IMR-90 (cell line): ENCODE measurements around the gene BTBD9. TPM values are rescaled to one million over a fixed set of nuclear protein-coding genes. Genes with fewer than 3 reads are reported as not detected.
A peak's percentile ranks its signal among the peaks of the same experiment; 100 is the strongest.

Experiments
- ATAC-seq: fragments of 200-7000 bp; cut with Tn5 transposase; 2 replicates; pipeline ENCODE4 v1.9.1; 2020; ENCODE audit warnings: low read depth, mild to moderate bottlenecking, moderate library complexity
- BruUV-seq: library from RNA; stranded (reverse); fragments of 400-500 nt; replicated peaks from 2 replicates; lab custom pipeline; 2021; lab: Mats Ljungman, UMichigan
- CTCF ChIA-PET: fragments of 300-600 bp; formaldehyde crosslinking; extraction: SDS; loops from one replicate; lab custom pipeline; 2021; ENCODE audit warnings: antibody characterized with exemption; lab: Yijun Ruan, JAX
- POLR2A ChIA-PET: fragments of 300-600 bp; sonication (Branson Sonifier 250); formaldehyde crosslinking; loops from one replicate; lab custom pipeline; 2022; ENCODE audit warnings: antibody characterized with exemption; ENCODE audit not compliant: unreplicated experiment; lab: Charles Lee
- DNase-seq: peaks from one replicate; pipeline ENCODE4 v3.0.0; 2013
- H2AFZ ChIP-seq: replicated peaks from 2 replicates; pipeline ENCODE3; 2013; ENCODE audit warnings: low read length, mild to moderate bottlenecking; ENCODE audit not compliant: poor library complexity
- H2AK5ac ChIP-seq: 2 replicates; pipeline ENCODE4 v1.6.1; 2013; ENCODE audit warnings: low read depth, low read length, inconsistent platforms
- H2AK9ac ChIP-seq: replicated peaks from 2 replicates; pipeline ENCODE3; 2013; ENCODE audit warnings: mild to moderate bottlenecking, low read depth, low read length, moderate library complexity; ENCODE audit not compliant: poor library complexity
- H2BK120ac ChIP-seq: 2 replicates; pipeline ENCODE4 v1.6.1; 2013; ENCODE audit warnings: low read depth, low read length, inconsistent platforms
- H2BK15ac ChIP-seq: 3 replicates; pipeline ENCODE4 v1.6.1; 2013; ENCODE audit warnings: low read depth, low read length, inconsistent platforms
- H2BK20ac ChIP-seq: 2 replicates; pipeline ENCODE4 v1.6.1; 2013; ENCODE audit warnings: low read depth, mild to moderate bottlenecking, inconsistent platforms, low read length, moderate library complexity
- H2BK5ac ChIP-seq: 2 replicates; pipeline ENCODE4 v1.6.1; 2013; ENCODE audit warnings: mild to moderate bottlenecking, low read depth, low read length, inconsistent platforms; ENCODE audit not compliant: poor library complexity, severe bottlenecking
- H3K14ac ChIP-seq: replicated peaks from 2 replicates; pipeline ENCODE4 v1.6.1; 2013; ENCODE audit warnings: low read depth, low read length, inconsistent platforms
- H3K18ac ChIP-seq: 2 replicates; pipeline ENCODE4 v1.6.1; 2013; ENCODE audit warnings: low read depth, low read length, control low read depth
- H3K23ac ChIP-seq: 2 replicates; pipeline ENCODE4 v1.6.1; 2013; ENCODE audit warnings: low read depth, low read length, inconsistent platforms
- H3K27ac ChIP-seq: 2 replicates; pipeline ENCODE4 v1.5.1; 2013; ENCODE audit warnings: mild to moderate bottlenecking, control low read depth, low read length; ENCODE audit not compliant: insufficient read depth
- H3K27me3 ChIP-seq: 2 replicates; pipeline ENCODE4 v1.6.1; 2013; ENCODE audit warnings: low read length; ENCODE audit not compliant: control insufficient read depth, insufficient read depth
- H3K36me3 ChIP-seq: 2 replicates; pipeline ENCODE4 v1.6.1; 2013; ENCODE audit warnings: low read length, mixed read lengths; ENCODE audit not compliant: control insufficient read depth, insufficient read depth
- H3K4ac ChIP-seq: 2 replicates; pipeline ENCODE4 v1.6.1; 2013; ENCODE audit warnings: low read depth, low read length, inconsistent platforms
- H3K4me1 ChIP-seq: 2 replicates; pipeline ENCODE4 v1.6.1; 2013; ENCODE audit warnings: low read length, mixed read lengths; ENCODE audit not compliant: control insufficient read depth, insufficient read depth
- H3K4me2 ChIP-seq: 2 replicates; pipeline ENCODE4 v1.6.1; 2013; ENCODE audit warnings: low read depth, mild to moderate bottlenecking, control low read depth, low read length, moderate library complexity
- H3K4me3 ChIP-seq: 2 replicates; pipeline ENCODE4 v1.5.1; 2013; ENCODE audit warnings: low read depth, mild to moderate bottlenecking, control low read depth, low read length, moderate library complexity; ENCODE audit not compliant: insufficient read depth
- H3K56ac ChIP-seq: 2 replicates; pipeline ENCODE4 v1.6.1; 2013; ENCODE audit warnings: low read length, inconsistent platforms; ENCODE audit not compliant: insufficient read depth; ENCODE audit errors: extremely low read depth
- H3K79me1 ChIP-seq, 2 experiments: 2 replicates each; pipeline ENCODE4 v1.6.1; 2013; ENCODE audit warnings: low read length in 2 of 2, inconsistent platforms in 1 of 2, low read depth in 1 of 2
- H3K9ac ChIP-seq: 2 replicates; pipeline ENCODE4 v1.6.1; 2013; ENCODE audit warnings: low read depth, low read length, control low read depth
- H3K9me1 ChIP-seq: 2 replicates; pipeline ENCODE4 v1.6.1; 2013; ENCODE audit warnings: low read length, inconsistent platforms; ENCODE audit not compliant: insufficient read depth
- H3K9me3 ChIP-seq: 2 replicates; pipeline ENCODE4 v1.6.1; 2013; ENCODE audit warnings: low read length; ENCODE audit not compliant: control insufficient read depth, insufficient read depth
- H4K20me1 ChIP-seq: 2 replicates; pipeline ENCODE4 v1.6.1; 2013; ENCODE audit warnings: low read length, inconsistent platforms; ENCODE audit not compliant: insufficient read depth
- H4K5ac ChIP-seq: 2 replicates; pipeline ENCODE4 v1.6.1; 2013; ENCODE audit warnings: mild to moderate bottlenecking, low read depth, low read length, control low read depth
- H4K8ac ChIP-seq, 2 experiments: 2 replicates each; pipeline ENCODE4 v1.6.1; 2013; ENCODE audit warnings: low read depth in 2 of 2, low read length in 2 of 2, control low read depth in 1 of 2, inconsistent platforms in 1 of 2
- H4K91ac ChIP-seq: 2 replicates; pipeline ENCODE4 v1.6.1; 2013; ENCODE audit warnings: low read depth, low read length, inconsistent platforms; ENCODE audit not compliant: insufficient read depth
- BHLHE40 ChIP-seq: fragments of 150-350 bp; IDR thresholded peaks from 2 replicates; pipeline ENCODE4 v1.6.1; 2016; ENCODE audit warnings: mild to moderate bottlenecking, low read depth, low read length
- CHD1 ChIP-seq: IDR thresholded peaks from 2 replicates; pipeline ENCODE4 v1.6.1; 2012; ENCODE audit warnings: low read depth, low read length, improper control_type of control experiment
- ELK1 ChIP-seq: fragments of 150-350 bp; IDR thresholded peaks from 2 replicates; pipeline ENCODE4 v1.6.1; 2016; ENCODE audit warnings: low read depth, mild to moderate bottlenecking, low read length, moderate library complexity, borderline replicate concordance
- MAFK ChIP-seq: IDR thresholded peaks from 2 replicates; pipeline ENCODE4 v1.6.1; 2012; ENCODE audit warnings: low read depth, low read length, improper control_type of control experiment
- MAZ ChIP-seq: IDR thresholded peaks from 2 replicates; pipeline ENCODE4 v1.6.1; 2012; ENCODE audit warnings: low read depth, mild to moderate bottlenecking, low read length, improper control_type of control experiment, moderate library complexity, borderline replicate concordance
- MXI1 ChIP-seq: IDR thresholded peaks from 2 replicates; pipeline ENCODE4 v1.6.1; 2012; ENCODE audit warnings: low read depth, mild to moderate bottlenecking, low read length, moderate library complexity, borderline replicate concordance
- NFE2L2 ChIP-seq: fragments of 150-350 bp; IDR thresholded peaks from 2 replicates; pipeline ENCODE4 v1.6.1; 2016; ENCODE audit warnings: low read depth, mild to moderate bottlenecking, low read length
- POLR2A ChIP-seq: IDR thresholded peaks from 2 replicates; pipeline ENCODE4 v1.6.1; 2012; ENCODE audit warnings: mild to moderate bottlenecking, low read depth, low read length
- RAD21 ChIP-seq: IDR thresholded peaks from 2 replicates; pipeline ENCODE4 v1.6.1; 2012; ENCODE audit warnings: low read length, improper control_type of control experiment
- RCOR1 ChIP-seq: IDR thresholded peaks from 2 replicates; pipeline ENCODE4 v1.6.1; 2012; ENCODE audit warnings: mild to moderate bottlenecking, low read length, improper control_type of control experiment; ENCODE audit not compliant: insufficient replicate concordance
- RFX5 ChIP-seq: IDR thresholded peaks from 2 replicates; pipeline ENCODE4 v1.8.0; 2012; ENCODE audit warnings: low read depth, mild to moderate bottlenecking, low read length, moderate library complexity
- WGBS, 2 experiments: methylation state at CpG; one replicate each; pipeline versions ENCODE4 v1.1.5 to v1.1.7; 2013; ENCODE audit warnings: missing lambda C conversion rate in 2 of 2; ENCODE audit not compliant: insufficient read length in 1 of 2; ENCODE audit errors: extremely low coverage in 2 of 2; 5-methylcytosine and 5-hydroxymethylcytosine counted together
- dilution Hi-C: fragments of 300-500 bp; cut with HindIII; formaldehyde crosslinking; loops from one replicate; pipeline ENCODE4 v1.14.3; 2018; ENCODE audit warnings: low sequenced_read_pairs; ENCODE audit not compliant: unreplicated experiment
- in situ Hi-C: fragments of 300-500 bp; cut with MboI; formaldehyde crosslinking; loops from 3 replicates; pipeline ENCODE4 v1.14.3; 2019; ENCODE audit warnings: low sequenced_read_pairs, inconsistent platforms, mixed read lengths
- intact Hi-C: fragments of 100-400 bp; cut with micrococcal nuclease; formaldehyde crosslinking; loops from 2 replicates; pipeline ENCODE4 v1.10.0; 2022
- polyA plus RNA-seq, 3 experiments: library from polyadenylated mRNA; depleted of rRNA; stranded (reverse); fragments of >200 nt; gene quantifications; 2 replicates each; pipeline ENCODE4 v1.2.3, GENCODE V29; 2012; ENCODE audit warnings: low replicate concordance in 1 of 3
- total RNA-seq: library from RNA; depleted of rRNA; stranded (reverse); fragments of >200 nt; gene quantifications from 2 replicates; pipeline ENCODE4 v1.2.3, GENCODE V29; 2012
- TF ChIP-seq, protein P1 (sequence below): fragments of 150-350 bp; IDR thresholded peaks from 2 replicates; pipeline ENCODE4 v1.6.1; 2017; ENCODE audit warnings: mild to moderate bottlenecking, antibody characterized with exemption, low read length, low read depth
- TF ChIP-seq, protein P2 (sequence below): conservative IDR thresholded peaks from 2 replicates; pipeline ENCODE4 v1.5.1; 2012; ENCODE audit warnings: mild to moderate bottlenecking, low read depth, low read length, improper control_type of control experiment

Gene BTBD9
- total and polyA plus RNA-seq, 2 of the 4 experiments (the other 2 are of a cell fraction), result 4.1 to 22.0 TPM

GRCh38 chr6:38175786-38176185 is 463.9 kb downstream of the BTBD9 start:
- H3K36me3 ChIP-seq, result peaks cover 2% of the 10 kb centered on the region; the same call in 1 of the 2 replicates
- dilution Hi-C loops, result no loop called here
- peaks cover 3% of the 10 kb centered on the region; the same call in 1 of the 2 replicates for H3K9me1 ChIP-seq
- ATAC-seq (no peak), DNase-seq (no peak)
- no peak overlapping the region for H2BK120ac ChIP-seq
- no peak overlapping the region for H3K14ac ChIP-seq
- H2BK20ac ChIP-seq, result no peak overlapping the region
- no peak overlapping the region for H3K18ac ChIP-seq
- no peaks in the 10 kb centered on the region for H3K27me3 ChIP-seq
- no peak overlapping the region for H3K9ac ChIP-seq
- H3K4me1 ChIP-seq, result no peaks in the 10 kb centered on the region
- no peaks in the 10 kb centered on the region; a peak in 1 of 4 replicates for H3K79me1 ChIP-seq
- no TSS peak for BruUV-seq
- peak overlapping the region; percentile 11 for H2AFZ ChIP-seq
- H3K23ac ChIP-seq, result no peak overlapping the region
- H3K27ac ChIP-seq, result no peak overlapping the region
- H4K5ac ChIP-seq, result no peak overlapping the region
- no peaks in the 10 kb centered on the region; the same call in 1 of the 2 replicates for H4K20me1 ChIP-seq
- no peak overlapping the region for H2BK5ac ChIP-seq
- no peak overlapping the region for H3K56ac ChIP-seq
- no peaks in the 10 kb centered on the region for H3K9me3 ChIP-seq
- WGBS, 2 experiments, result 92% methylated on average over 7 of the region's 11 CpGs; no CpG with 5 or more reads in 1 of the 2 experiments
- ChIA-PET CTCF (no interaction called here), POLR2A (no interaction called here)
- H2AK9ac ChIP-seq, result no peak overlapping the region
- no peak overlapping the region for H4K91ac ChIP-seq
- no peak overlapping the region for H2BK15ac ChIP-seq
- in situ Hi-C loops, result no loop called here
- no peak overlapping the region for H4K8ac ChIP-seq
- intact Hi-C loops, result no loop called here
- H3K4ac ChIP-seq, result no peak overlapping the region
- no peak overlapping the region for H3K4me3 ChIP-seq
- no peak for TF ChIP-seq RAD21
- no peak for TF ChIP-seq BHLHE40
- TF ChIP-seq RCOR1, result no peak
- no peak for TF ChIP-seq MAZ
- TF ChIP-seq, protein P1, sequence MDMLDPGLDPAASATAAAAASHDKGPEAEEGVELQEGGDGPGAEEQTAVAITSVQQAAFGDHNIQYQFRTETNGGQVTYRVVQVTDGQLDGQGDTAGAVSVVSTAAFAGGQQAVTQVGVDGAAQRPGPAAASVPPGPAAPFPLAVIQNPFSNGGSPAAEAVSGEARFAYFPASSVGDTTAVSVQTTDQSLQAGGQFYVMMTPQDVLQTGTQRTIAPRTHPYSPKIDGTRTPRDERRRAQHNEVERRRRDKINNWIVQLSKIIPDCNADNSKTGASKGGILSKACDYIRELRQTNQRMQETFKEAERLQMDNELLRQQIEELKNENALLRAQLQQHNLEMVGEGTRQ, result no peak
- TF ChIP-seq POLR2A, result no peak
- TF ChIP-seq, protein P2, sequence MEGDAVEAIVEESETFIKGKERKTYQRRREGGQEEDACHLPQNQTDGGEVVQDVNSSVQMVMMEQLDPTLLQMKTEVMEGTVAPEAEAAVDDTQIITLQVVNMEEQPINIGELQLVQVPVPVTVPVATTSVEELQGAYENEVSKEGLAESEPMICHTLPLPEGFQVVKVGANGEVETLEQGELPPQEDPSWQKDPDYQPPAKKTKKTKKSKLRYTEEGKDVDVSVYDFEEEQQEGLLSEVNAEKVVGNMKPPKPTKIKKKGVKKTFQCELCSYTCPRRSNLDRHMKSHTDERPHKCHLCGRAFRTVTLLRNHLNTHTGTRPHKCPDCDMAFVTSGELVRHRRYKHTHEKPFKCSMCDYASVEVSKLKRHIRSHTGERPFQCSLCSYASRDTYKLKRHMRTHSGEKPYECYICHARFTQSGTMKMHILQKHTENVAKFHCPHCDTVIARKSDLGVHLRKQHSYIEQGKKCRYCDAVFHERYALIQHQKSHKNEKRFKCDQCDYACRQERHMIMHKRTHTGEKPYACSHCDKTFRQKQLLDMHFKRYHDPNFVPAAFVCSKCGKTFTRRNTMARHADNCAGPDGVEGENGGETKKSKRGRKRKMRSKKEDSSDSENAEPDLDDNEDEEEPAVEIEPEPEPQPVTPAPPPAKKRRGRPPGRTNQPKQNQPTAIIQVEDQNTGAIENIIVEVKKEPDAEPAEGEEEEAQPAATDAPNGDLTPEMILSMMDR, result no peak
- no peak for TF ChIP-seq CHD1
- TF ChIP-seq MXI1, result no peak
- TF ChIP-seq MAFK, result no peak
- no peak for TF ChIP-seq RFX5
- no peak for TF ChIP-seq NFE2L2
- TF ChIP-seq ELK1, result no peak
- H2AK5ac ChIP-seq, result no peak overlapping the region
- no peak overlapping the region for H3K4me2 ChIP-seq
